ENCODE results near the gene AGPAT4.

AGPAT4 gene

DNA sequence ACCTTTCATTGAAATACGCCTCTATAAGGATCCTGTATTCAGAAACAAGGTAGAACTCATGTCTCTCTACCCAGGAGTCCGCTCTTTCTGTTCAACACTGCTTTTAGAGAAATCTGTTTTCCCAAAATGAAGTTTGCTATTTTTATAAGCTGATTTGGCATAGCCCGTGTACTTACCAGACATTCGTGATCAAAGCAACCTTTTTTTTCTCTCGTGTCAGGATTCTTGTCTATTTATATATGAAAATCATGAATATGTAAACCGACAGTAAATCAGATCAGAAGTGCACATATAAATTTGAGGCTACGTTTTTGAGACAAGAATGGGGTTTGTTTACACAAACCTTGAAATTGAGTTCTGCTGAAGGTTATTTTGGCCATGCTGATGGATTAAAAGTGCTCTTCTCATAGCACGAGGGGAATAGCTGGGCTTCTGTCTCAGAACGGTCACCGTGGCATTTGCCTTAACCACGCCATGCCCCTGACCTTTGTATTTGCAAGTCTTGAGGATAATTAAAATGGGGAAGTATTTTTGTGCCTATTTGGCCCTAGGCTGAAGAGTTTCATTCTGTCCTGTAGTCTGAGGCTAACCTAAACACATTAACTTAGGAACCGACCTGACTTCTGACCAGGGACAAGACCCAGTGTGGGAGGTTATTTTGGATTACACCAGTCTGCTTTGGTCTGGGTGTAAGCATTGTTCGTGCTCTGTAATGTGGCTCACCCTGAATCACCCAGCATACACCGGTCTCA is 163.7 kb downstream of the AGPAT4 start:
- TF ChIP-seq FOXP2 (optimal IDR thresholded peaks at IDR 0.05; ENCODE audit: control extremely low read depth, extremely low read length, insufficient read depth) (no peak), EZH2 (IDR thresholded peaks at IDR 0.05) (no peak), POLR2AphosphoS5 (IDR thresholded peaks at IDR 0.05; ENCODE audit: borderline replicate concordance, low read depth, low read length) (no peak)
- no peak for DNase-seq (ENCODE audit: low read depth, low spot score)
- Histone ChIP-seq H3K27ac (no peak overlapping the region), H3K4me3 (no peak overlapping the region), H3K36me3 (ENCODE audit: insufficient read depth, low read length) (peaks cover 78% of the 10 kb centered on the region), H3K9ac (ENCODE audit: insufficient read length) (no peak overlapping the region), H3K9me3 (ENCODE audit: low read depth, low read length) (no peaks in the 10 kb centered on the region)

DNA sequence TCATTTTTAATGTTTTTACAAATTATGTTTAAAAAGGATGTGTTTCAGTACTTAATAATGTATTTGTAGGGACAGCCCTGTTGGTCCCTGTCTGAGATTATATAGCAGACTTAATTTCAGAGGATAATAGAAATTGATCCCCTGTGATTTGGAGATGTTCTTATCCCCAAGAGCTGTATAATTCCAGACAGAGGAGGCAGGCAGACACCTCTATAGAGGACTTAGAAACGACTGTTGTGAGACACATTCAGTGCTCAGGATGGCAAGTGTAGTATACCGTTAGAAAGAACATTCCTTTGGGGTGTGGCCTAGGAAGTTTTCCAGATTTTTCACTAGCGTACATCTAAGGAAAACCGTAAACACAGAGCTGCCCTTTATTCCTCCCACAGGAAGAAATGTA is 164.5 kb downstream of the AGPAT4 start:
- H3K36me3 ChIP-seq (ENCODE audit: insufficient read depth, low read length), result peaks cover 70% of the 10 kb centered on the region
- DNase-seq (ENCODE audit: low read depth, low spot score), result no peak

DNA sequence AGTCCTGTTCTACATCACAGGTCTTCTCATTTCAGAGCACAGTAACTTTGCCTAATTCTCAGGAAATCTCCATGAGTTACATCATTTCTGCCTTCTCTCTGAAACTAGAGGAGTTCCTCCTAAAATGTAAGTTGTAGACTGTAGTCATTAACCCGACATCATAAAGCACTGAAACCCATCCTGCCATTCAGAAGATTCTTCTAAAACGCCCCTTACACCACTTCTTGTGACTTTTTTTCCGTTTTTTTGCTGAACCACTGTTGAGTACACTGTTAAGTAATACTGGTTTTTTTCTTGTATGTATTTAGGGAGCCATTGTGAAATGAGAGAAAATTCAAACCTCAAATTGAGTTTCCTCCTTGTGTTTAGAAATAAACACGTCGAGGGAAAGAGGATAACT is 164.9 kb downstream of the AGPAT4 start:
- H3K9ac ChIP-seq (ENCODE audit: insufficient read length), result no peak overlapping the region
- no peak overlapping the region for H3K27ac ChIP-seq
- H3K9me3 ChIP-seq (ENCODE audit: low read depth, low read length), result no peaks in the 10 kb centered on the region
- H3K36me3 ChIP-seq (ENCODE audit: insufficient read depth, low read length), result peaks cover 66% of the 10 kb centered on the region
- no peak for TF ChIP-seq POLR2AphosphoS5 (IDR thresholded peaks at IDR 0.05; ENCODE audit: borderline replicate concordance, low read depth, low read length)
- TF ChIP-seq EZH2 (IDR thresholded peaks at IDR 0.05), result no peak
- no peak for TF ChIP-seq FOXP2 (optimal IDR thresholded peaks at IDR 0.05; ENCODE audit: control extremely low read depth, extremely low read length, insufficient read depth)
- H3K4me3 ChIP-seq, result no peak overlapping the region
- no peak for DNase-seq (ENCODE audit: low read depth, low spot score)

More for the DNA sequence above, 164.5 kb downstream of the AGPAT4 start:
- TF ChIP-seq FOXP2 (optimal IDR thresholded peaks at IDR 0.05; ENCODE audit: control extremely low read depth, extremely low read length, insufficient read depth) (no peak), EZH2 (IDR thresholded peaks at IDR 0.05) (no peak), POLR2AphosphoS5 (IDR thresholded peaks at IDR 0.05; ENCODE audit: borderline replicate concordance, low read depth, low read length) (no peak)
- Histone ChIP-seq H3K9me3 (ENCODE audit: low read depth, low read length) (no peaks in the 10 kb centered on the region), H3K4me3 (no peak overlapping the region), H3K27ac (no peak overlapping the region), H3K9ac (ENCODE audit: insufficient read length) (no peak overlapping the region)

DNA sequence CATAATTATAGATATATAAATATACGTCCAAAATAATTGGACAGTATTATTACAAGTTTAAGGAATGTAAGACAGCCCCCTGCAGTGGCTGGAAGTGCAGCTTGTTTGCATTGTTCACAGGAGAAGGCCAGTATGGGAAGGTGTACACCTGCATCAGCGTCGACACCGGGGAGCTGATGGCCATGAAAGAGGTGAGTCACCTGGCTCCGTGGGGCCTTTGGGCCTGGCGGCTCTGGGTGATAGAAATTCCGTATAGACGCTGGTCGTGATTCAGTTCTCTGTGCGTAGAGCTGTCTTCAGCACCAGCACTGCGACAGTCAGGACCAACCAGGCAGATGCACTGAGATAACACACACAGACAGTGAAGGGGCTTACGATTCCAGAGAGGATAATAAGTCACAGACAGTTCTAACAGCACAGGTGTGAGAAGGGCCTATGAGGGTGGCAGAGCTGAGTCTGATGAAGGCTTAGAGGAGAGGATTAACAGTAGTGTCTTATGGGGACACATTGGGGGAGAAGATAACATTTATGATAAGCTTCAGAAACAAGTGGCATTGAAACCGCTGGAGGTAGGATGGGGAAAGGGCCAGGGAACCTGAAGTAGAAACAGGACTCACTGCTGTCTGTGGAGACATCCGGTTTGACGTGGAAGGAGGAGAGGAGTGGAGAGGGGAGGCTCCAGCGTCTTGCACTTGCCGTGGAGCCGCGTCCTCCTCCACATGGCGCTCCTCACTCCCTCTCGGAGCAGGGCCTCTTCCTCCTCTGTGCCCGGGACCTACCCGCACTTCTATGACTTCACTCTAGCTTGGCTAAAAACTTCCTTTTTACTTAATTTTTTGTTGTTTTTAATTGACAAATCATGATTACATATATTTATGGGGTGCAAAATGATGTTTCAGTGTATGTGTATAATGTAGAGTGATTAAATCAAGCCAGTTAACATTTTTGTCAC is 165.8 kb downstream of the AGPAT4 start:
- Histone ChIP-seq H3K36me3 (ENCODE audit: insufficient read depth, low read length) (peaks cover 64% of the 10 kb centered on the region), H3K4me3 (no peak overlapping the region), H3K27ac (no peak overlapping the region), H3K9me3 (ENCODE audit: low read depth, low read length) (no peaks in the 10 kb centered on the region), H3K9ac (ENCODE audit: insufficient read length) (no peak overlapping the region)
- no peak for DNase-seq (ENCODE audit: low read depth, low spot score)
- TF ChIP-seq EZH2 (IDR thresholded peaks at IDR 0.05), result no peak
- TF ChIP-seq POLR2AphosphoS5 (IDR thresholded peaks at IDR 0.05; ENCODE audit: borderline replicate concordance, low read depth, low read length), result no peak
- no peak for TF ChIP-seq FOXP2 (optimal IDR thresholded peaks at IDR 0.05; ENCODE audit: control extremely low read depth, extremely low read length, insufficient read depth)

DNA sequence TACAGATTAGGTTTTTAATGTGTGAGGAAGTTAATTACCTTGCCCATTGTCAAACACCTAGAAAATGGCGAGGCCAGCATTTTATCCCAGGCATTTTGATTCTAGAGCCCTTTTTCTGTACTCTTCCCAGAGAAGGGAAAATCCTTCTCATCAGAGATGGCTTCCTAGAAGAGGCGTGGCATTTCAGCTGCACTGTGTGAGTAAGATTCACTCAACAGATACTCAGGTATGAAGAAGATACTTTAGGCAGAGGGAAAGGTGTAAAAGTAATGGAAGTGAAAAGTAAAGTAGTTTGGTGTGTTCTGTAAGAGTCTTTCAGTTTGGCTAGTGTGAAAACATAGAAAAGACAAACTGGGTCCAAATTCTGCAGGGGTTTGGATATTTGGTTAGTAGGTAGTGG is 168.5 kb downstream of the AGPAT4 start:
- TF ChIP-seq FOXP2 (optimal IDR thresholded peaks at IDR 0.05; ENCODE audit: control extremely low read depth, extremely low read length, insufficient read depth), result no peak
- Histone ChIP-seq H3K36me3 (ENCODE audit: insufficient read depth, low read length) (peaks cover 49% of the 10 kb centered on the region), H3K9ac (ENCODE audit: insufficient read length) (no peak overlapping the region), H3K4me3 (no peak overlapping the region), H3K9me3 (ENCODE audit: low read depth, low read length) (no peaks in the 10 kb centered on the region), H3K27ac (no peak overlapping the region)
- no peak for DNase-seq (ENCODE audit: low read depth, low spot score)

DNA sequence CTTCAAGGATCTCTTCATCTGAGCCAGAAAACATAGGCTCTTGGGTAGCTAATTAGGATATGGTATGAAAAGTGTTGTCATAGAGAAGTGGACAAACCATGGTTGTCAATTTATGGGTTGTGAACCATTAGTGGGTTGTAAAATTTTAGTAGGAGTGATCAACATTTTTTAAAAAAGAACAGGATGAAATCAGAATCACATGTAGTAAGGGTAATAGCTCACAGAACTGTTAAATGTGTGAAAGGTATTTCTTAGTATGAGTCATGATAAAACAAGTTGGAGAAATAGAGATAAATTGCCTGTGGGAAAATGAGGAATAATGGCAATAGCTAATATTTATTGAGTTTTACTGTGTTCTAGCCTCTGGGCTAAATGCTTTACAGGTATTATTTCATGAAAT is 168.9 kb downstream of the AGPAT4 start:
- DNase-seq (ENCODE audit: low read depth, low spot score), result no peak
- Histone ChIP-seq H3K4me3 (no peak overlapping the region), H3K27ac (no peak overlapping the region), H3K9me3 (ENCODE audit: low read depth, low read length) (no peaks in the 10 kb centered on the region), H3K9ac (ENCODE audit: insufficient read length) (no peak overlapping the region), H3K36me3 (ENCODE audit: insufficient read depth, low read length) (peaks cover 45% of the 10 kb centered on the region)
- TF ChIP-seq POLR2AphosphoS5 (IDR thresholded peaks at IDR 0.05; ENCODE audit: borderline replicate concordance, low read depth, low read length) (no peak), EZH2 (IDR thresholded peaks at IDR 0.05) (no peak)

DNA sequence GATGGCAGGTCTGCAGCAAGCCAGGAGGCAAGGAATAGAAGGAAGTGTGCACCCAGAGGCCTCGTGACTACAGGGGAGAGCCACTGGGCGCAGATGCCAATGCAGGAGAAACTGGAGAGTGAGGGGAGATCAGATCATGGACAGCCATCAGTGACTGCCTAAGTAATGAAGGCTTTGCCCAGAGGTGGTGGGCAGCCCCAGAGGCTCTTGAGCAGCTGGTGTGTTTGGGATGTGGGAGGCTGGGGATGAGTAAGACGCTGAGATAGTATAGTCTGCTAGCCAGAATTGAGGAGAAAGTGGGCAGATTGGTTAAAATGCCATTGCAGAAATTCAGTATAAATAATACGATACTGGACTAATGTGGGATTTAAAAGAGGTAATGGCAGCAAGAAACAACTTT is 170.4 kb downstream of the AGPAT4 start:
- no peak for DNase-seq (ENCODE audit: low read depth, low spot score)
- Histone ChIP-seq H3K9ac (ENCODE audit: insufficient read length) (no peak overlapping the region), H3K36me3 (ENCODE audit: insufficient read depth, low read length) (peaks cover 30% of the 10 kb centered on the region), H3K9me3 (ENCODE audit: low read depth, low read length) (no peaks in the 10 kb centered on the region), H3K27ac (no peak overlapping the region), H3K4me3 (no peak overlapping the region)
- TF ChIP-seq FOXP2 (optimal IDR thresholded peaks at IDR 0.05; ENCODE audit: control extremely low read depth, extremely low read length, insufficient read depth) (no peak), POLR2AphosphoS5 (IDR thresholded peaks at IDR 0.05; ENCODE audit: borderline replicate concordance, low read depth, low read length) (no peak), EZH2 (IDR thresholded peaks at IDR 0.05) (no peak)

DNA sequence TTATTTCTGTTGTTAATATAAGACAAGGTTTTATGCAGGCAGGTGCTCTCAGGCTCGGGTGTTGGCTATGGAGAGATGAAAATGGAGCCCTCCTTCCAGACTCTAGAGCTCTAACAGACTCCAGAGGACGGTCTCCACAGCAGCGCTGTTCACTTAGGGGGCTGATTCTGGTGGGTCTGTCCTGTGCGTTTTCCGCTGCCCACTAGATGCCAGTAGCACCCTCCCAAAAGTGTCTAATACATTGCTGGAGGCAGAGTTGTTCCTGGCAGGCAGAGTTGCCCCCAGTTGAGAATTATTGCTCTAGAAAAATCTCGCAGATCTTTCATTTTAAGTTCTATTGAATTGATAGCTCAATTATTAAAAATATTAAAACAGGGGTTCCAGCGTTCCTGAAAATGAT is 172.3 kb downstream of the AGPAT4 start:
- Histone ChIP-seq H3K9me3 (ENCODE audit: low read depth, low read length) (no peaks in the 10 kb centered on the region), H3K4me3 (no peak overlapping the region), H3K9ac (ENCODE audit: insufficient read length) (no peak overlapping the region), H3K36me3 (ENCODE audit: insufficient read depth, low read length) (peaks cover 27% of the 10 kb centered on the region; the same call in 1 of the 2 replicates), H3K27ac (no peak overlapping the region)
- TF ChIP-seq EZH2 (IDR thresholded peaks at IDR 0.05), result no peak
- TF ChIP-seq POLR2AphosphoS5 (IDR thresholded peaks at IDR 0.05; ENCODE audit: borderline replicate concordance, low read depth, low read length), result no peak
- TF ChIP-seq FOXP2 (optimal IDR thresholded peaks at IDR 0.05; ENCODE audit: control extremely low read depth, extremely low read length, insufficient read depth), result no peak
- DNase-seq (ENCODE audit: low read depth, low spot score), result no peak

Data from SK-N-MC (cell line).